HepG2 (cell line): ENCODE results near the gene ACAT1. TPM values are rescaled to one million over a fixed set of nuclear protein-coding genes. Genes with fewer than 3 reads are reported as not detected.
A peak's percentile ranks its signal among the peaks of the same experiment; 100 is the strongest.

Experiments used
- ARHGAP35 ChIP-seq: sonication (generic); formaldehyde crosslinking; IDR thresholded peaks from 2 replicates; pipeline ENCODE4 v1.9.0; 2022; ENCODE audit warnings: mild to moderate bottlenecking, inconsistent platforms, moderate library complexity, missing genetic modification reagents, borderline replicate concordance
- CHCHD3 ChIP-seq: sonication (generic); formaldehyde crosslinking; IDR thresholded peaks from 2 replicates; pipeline ENCODE4 v1.8.0; 2022; ENCODE audit warnings: mild to moderate bottlenecking, missing genetic modification reagents, moderate library complexity
- HDAC2 ChIP-seq: sonication (generic); formaldehyde crosslinking; IDR thresholded peaks from 2 replicates; pipeline ENCODE4 v1.4.0; 2020; ENCODE audit warnings: missing genetic modification reagents
- IRX3 ChIP-seq: sonication (generic); formaldehyde crosslinking; IDR thresholded peaks from 2 replicates; pipeline ENCODE4 v1.8.1; 2023; ENCODE audit warnings: mild to moderate bottlenecking, low read depth, missing genetic modification reagents, borderline replicate concordance
- KDM5A ChIP-seq: fragments of 200-600 bp; sonication (generic); IDR thresholded peaks from 2 replicates; pipeline ENCODE4 v1.7.0; 2018; ENCODE audit warnings: antibody characterized with exemption, mild to moderate bottlenecking, low read length, borderline replicate concordance
- PAF1 ChIP-seq: IDR thresholded peaks from 2 replicates; pipeline ENCODE4 v1.6.1; 2016; ENCODE audit warnings: missing genetic modification reagents, missing compliant biosample characterization
- SAFB2 ChIP-seq: sonication (generic); formaldehyde crosslinking; IDR thresholded peaks from 2 replicates; pipeline ENCODE4 v1.5.1; 2020; ENCODE audit warnings: missing genetic modification reagents, low read depth, mild to moderate bottlenecking, borderline replicate concordance
- TAF1 ChIP-seq: sonication (generic); formaldehyde crosslinking; IDR thresholded peaks from 2 replicates; pipeline ENCODE4 v1.4.0; 2020; ENCODE audit warnings: missing genetic modification reagents
- TCF7L2 ChIP-seq: IDR thresholded peaks from 2 replicates; pipeline ENCODE4 v1.6.1; 2011; ENCODE audit warnings: mild to moderate bottlenecking, low read depth, low read length, moderate library complexity
- TFE3 ChIP-seq: IDR thresholded peaks from 2 replicates; pipeline ENCODE4 v1.6.1; 2016
- YEATS2 ChIP-seq: sonication (generic); formaldehyde crosslinking; IDR thresholded peaks from 2 replicates; pipeline ENCODE4 v1.4.0; 2020; ENCODE audit warnings: missing genetic modification reagents, borderline replicate concordance
- ZBTB20 ChIP-seq: sonication (generic); formaldehyde crosslinking; IDR thresholded peaks from 2 replicates; pipeline ENCODE4 v1.8.1; 2023; ENCODE audit warnings: missing genetic modification reagents, low read depth, mild to moderate bottlenecking, borderline replicate concordance
- ZNF124 ChIP-seq: sonication (generic); formaldehyde crosslinking; IDR thresholded peaks from 2 replicates; pipeline ENCODE4 v1.4.0; 2020; ENCODE audit warnings: missing genetic modification reagents
- ZNF407 ChIP-seq: sonication (generic); formaldehyde crosslinking; IDR thresholded peaks from one replicate; pipeline ENCODE4 v1.5.1; 2020; ENCODE audit warnings: mild to moderate bottlenecking, missing genetic modification reagents; ENCODE audit errors: not compliant biosample characterization
- ZNF468 ChIP-seq: sonication (generic); formaldehyde crosslinking; IDR thresholded peaks from 2 replicates; pipeline ENCODE4 v1.8.0; 2022; ENCODE audit warnings: mild to moderate bottlenecking, moderate library complexity, missing genetic modification reagents
- ZNF563 ChIP-seq: sonication (generic); formaldehyde crosslinking; IDR thresholded peaks from 2 replicates; pipeline ENCODE4 v1.8.0; 2022; ENCODE audit warnings: mild to moderate bottlenecking, moderate library complexity, missing genetic modification reagents
- ZNF770 ChIP-seq: sonication (generic); formaldehyde crosslinking; IDR thresholded peaks from 2 replicates; pipeline ENCODE4 v1.5.0; 2020; ENCODE audit warnings: mild to moderate bottlenecking, missing genetic modification reagents
- polyA plus RNA-seq, 8 experiments: library from polyadenylated mRNA; depleted of rRNA in 3 of 8; stranded (reverse) in 7 of 8; unstranded in 1 of 8; fragments of >200 nt; fragmentation: Illumina TruSeq in 4 of 8; extraction: Trizol in 4 of 8; gene quantifications; 2 replicates each; pipeline versions ENCODE4 v1.2.1 to v1.2.3, GENCODE V29; 2011 to 2016; ENCODE audit warnings: low read depth in 4 of 8, missing spikeins in 1 of 8, mixed read lengths in 1 of 8; ENCODE audit not compliant: insufficient read depth in 1 of 8
- total RNA-seq, 5 experiments: library from RNA; depleted of rRNA; stranded (reverse); fragments of >200 nt; fragmentation: Illumina TruSeq; extraction: Trizol; gene quantifications; 2 replicates each; pipeline ENCODE4 v1.2.3, GENCODE V29; 2016; ENCODE audit warnings: low read depth in 1 of 5

ACAT1 gene
- total and polyA plus RNA-seq, 2 of the 13 experiments (the other 11 are each of a cell fraction or from before 2014, with no cell fraction given), result 103 to 165 TPM

- TF ChIP-seq ZNF407 (CRISPR knock-in tag) (peak; percentile 90), ZBTB20 (CRISPR knock-in tag) (0 out of 2 replicates have a peak, but pooled peaks have one; percentile 23), KDM5A (no peak; the same call in 1 of the 2 replicates), SAFB2 (no peak), ARHGAP35 (CRISPR knock-in tag) (peak; percentile 87), IRX3 (peak; percentile 58; the same call in 1 of the 2 replicates), ZNF468 (CRISPR knock-in tag) (no peak), ZNF770 (CRISPR knock-in tag) (no peak; the same call in 1 of the 2 replicates), YEATS2 (CRISPR knock-in tag) (peak; percentile 63), TCF7L2 (no peak), HDAC2 (CRISPR knock-in tag) (no peak; the same call in 1 of the 2 replicates), PAF1 (CRISPR knock-in tag) (no peak), ZNF124 (CRISPR knock-in tag) (peak; percentile 52; the same call in 1 of the 2 replicates), ZNF563 (CRISPR knock-in tag) (peak; percentile 78), TAF1 (CRISPR knock-in tag) (peak; percentile 84), TFE3 (peak; percentile 61), CHCHD3 (CRISPR knock-in tag) (no peak)
Measured at GRCh38 chr11:108121274-108122155, at the start of gene ACAT1 (continued).
